ENCODE results near the gene CACNA1F.
A peak's percentile ranks its signal among the peaks of the same experiment; 100 is the strongest.

Gene CACNA1F

DNA sequence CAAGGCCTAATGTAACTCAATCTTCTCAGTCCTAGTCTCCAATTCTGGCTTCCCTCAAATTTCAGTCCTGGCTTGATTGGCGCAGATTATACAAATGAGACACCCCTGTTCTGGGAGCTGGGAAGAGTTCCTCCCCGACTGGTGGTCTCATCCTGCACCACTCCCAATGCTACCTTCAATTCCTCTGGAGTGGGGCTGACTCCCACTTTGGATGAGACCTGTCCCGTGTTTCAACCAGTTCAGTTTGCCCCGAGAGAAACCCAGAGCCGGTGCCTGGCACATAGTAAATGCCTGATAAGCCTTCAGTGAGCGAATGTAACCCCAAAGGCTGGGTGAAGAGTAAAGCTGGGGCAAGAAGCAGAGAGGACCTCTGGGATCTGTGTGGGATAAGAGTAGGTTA is 29.1 kb downstream of the CACNA1F start:
- no peak overlapping the region for H3K9ac ChIP-seq (ENCODE audit: low read length)
- no peak overlapping the region for H3K4me3 ChIP-seq (ENCODE audit: low read length)
- no peaks in the 10 kb centered on the region for H3K36me3 ChIP-seq (ENCODE audit: control insufficient read depth, insufficient read depth, low read length)
- no peaks in the 10 kb centered on the region for H3K27me3 ChIP-seq (ENCODE audit: control insufficient read depth, insufficient read depth, low read length)
- no peaks in the 10 kb centered on the region for H3K9me3 ChIP-seq (ENCODE audit: control insufficient read depth, low read length)
- no peaks in the 10 kb centered on the region for H3K4me1 ChIP-seq (ENCODE audit: control insufficient read depth, insufficient read depth, low read length)

DNA sequence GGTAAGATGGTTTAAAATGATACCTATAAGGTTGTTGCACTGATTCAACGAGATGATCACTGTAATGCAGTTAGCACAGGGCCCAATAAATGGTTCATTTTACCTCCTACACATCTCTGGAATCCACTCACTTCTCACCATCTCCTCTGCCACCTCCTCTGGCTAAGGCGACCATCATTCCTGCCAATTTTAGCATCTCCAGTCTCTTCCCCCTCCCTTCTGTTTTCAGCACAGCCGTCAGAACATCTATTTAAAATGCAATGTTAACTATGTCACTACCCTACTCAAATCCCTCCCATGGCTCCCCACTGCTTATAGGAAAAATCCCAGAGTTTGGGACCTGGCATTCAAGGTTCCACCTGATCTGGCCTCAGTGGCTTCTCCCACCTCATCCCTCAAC is 29.6 kb downstream of the CACNA1F start:
- H3K27me3 ChIP-seq (ENCODE audit: control insufficient read depth, insufficient read depth, low read length), result no peaks in the 10 kb centered on the region
- no peak overlapping the region for H3K9ac ChIP-seq (ENCODE audit: low read length)
- no peak overlapping the region for H3K4me3 ChIP-seq (ENCODE audit: low read length)
- H3K9me3 ChIP-seq (ENCODE audit: control insufficient read depth, low read length), result no peaks in the 10 kb centered on the region
- H3K36me3 ChIP-seq (ENCODE audit: control insufficient read depth, insufficient read depth, low read length), result no peaks in the 10 kb centered on the region
- H3K4me1 ChIP-seq (ENCODE audit: control insufficient read depth, insufficient read depth, low read length), result no peaks in the 10 kb centered on the region

DNA sequence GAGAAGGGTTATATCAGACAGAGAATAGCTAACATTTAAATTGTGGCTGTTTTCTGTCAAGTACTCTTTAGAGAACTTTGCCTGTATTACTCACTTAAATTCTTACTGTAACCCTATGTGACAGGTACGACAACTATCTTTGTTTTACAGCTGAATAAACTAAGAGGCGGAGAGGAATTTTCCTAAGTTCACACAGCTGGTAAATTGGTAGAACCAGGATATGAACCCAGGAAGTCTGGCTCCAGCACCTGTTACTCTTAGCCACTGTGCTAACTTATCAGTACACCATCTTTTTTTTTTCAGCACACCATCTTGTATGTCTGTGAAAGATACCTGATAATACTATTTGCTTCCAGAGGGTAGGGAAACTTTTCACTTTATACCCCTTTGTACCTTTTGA is 31.1 kb downstream of the CACNA1F start:
- Histone ChIP-seq H3K4me3 (ENCODE audit: low read length) (no peak overlapping the region), H3K4me1 (ENCODE audit: control insufficient read depth, insufficient read depth, low read length) (no peaks in the 10 kb centered on the region), H3K9me3 (ENCODE audit: control insufficient read depth, low read length) (no peaks in the 10 kb centered on the region), H3K36me3 (ENCODE audit: control insufficient read depth, insufficient read depth, low read length) (no peaks in the 10 kb centered on the region), H3K27me3 (ENCODE audit: control insufficient read depth, insufficient read depth, low read length) (no peaks in the 10 kb centered on the region), H3K9ac (ENCODE audit: low read length) (no peak overlapping the region)

DNA sequence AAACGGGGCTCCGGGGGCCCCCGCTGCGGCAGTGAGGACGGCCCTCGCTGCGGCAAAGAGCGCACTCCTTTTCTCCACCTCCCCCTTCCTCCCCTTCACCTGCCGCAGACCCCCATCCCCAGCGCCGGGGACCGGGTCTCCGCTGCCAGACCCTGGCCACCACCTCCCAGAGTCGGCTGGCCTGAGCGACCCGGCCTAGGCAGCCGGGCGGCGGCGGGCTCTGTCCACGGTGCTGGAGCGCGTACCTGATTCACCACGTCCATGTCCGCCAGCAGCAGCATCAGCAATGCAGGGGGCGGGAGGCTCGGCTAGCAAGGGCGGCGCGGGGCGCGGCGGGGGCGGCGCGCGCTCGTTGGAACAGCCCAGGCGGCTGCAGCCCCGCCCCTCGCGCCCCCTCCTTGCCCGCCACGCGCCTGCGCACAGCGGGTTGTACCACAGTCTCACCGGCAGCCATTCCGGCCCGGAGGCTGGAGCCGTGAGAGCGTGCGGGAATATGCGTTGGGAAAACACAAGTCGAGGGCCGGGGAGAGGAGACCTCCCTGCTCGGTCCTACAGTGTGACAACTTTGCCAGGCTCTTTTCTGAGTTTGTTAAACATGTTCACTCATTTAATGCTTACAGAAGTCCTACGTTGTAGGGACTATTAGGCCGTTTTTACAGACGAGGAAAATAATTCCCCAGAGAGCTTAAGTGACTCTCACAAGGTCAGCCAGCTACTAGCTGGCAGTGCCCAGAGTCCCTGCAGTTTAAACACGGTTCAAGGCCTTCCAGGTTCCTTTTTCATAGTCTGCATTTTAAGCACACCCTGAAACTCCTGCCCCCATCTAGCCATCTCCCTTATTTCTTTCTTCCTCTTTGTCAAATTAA is 33.0 kb downstream of the CACNA1F start, which contains the start of gene SYP:
Gene SYP, minus strand, starts transcription at position 288 of the 866 bp plus-strand sequence. Its CDS starts 7 bp downstream, at position 281.
- Histone ChIP-seq H3K36me3 (ENCODE audit: control insufficient read depth, insufficient read depth, low read length) (no peaks in the 10 kb centered on the region), H3K4me1 (ENCODE audit: control insufficient read depth, insufficient read depth, low read length) (no peaks in the 10 kb centered on the region), H3K27me3 (ENCODE audit: control insufficient read depth, insufficient read depth, low read length) (no peaks in the 10 kb centered on the region), H3K9ac (ENCODE audit: low read length) (peak within 1 kb of the TSS; percentile 48), H3K4me3 (ENCODE audit: low read length) (no peak within 1 kb of the TSS), H3K9me3 (ENCODE audit: control insufficient read depth, low read length) (no peaks in the 10 kb centered on the region)

DNA sequence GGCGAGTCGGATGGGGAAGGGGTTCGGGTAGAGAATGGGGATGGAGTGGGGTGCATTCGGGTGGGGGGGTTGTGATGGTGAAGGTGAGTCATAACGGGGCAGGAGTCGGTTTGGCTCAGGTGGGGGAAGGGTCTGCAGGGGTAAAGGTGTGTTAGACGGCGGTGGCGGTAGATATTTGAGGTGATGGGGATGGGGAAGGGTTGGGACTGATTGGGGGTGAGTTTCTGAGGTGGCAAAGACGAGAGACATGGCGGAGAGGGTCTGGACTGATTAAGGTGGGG is 33.9 kb downstream of the CACNA1F start:
- H3K36me3 ChIP-seq (ENCODE audit: control insufficient read depth, insufficient read depth, low read length), result no peaks in the 10 kb centered on the region
- no peaks in the 10 kb centered on the region for H3K4me1 ChIP-seq (ENCODE audit: control insufficient read depth, insufficient read depth, low read length)
- no peak overlapping the region for H3K4me3 ChIP-seq (ENCODE audit: low read length)
- no peaks in the 10 kb centered on the region for H3K27me3 ChIP-seq (ENCODE audit: control insufficient read depth, insufficient read depth, low read length)
- no peaks in the 10 kb centered on the region for H3K9me3 ChIP-seq (ENCODE audit: control insufficient read depth, low read length)
- H3K9ac ChIP-seq (ENCODE audit: low read length), result no peak overlapping the region

DNA sequence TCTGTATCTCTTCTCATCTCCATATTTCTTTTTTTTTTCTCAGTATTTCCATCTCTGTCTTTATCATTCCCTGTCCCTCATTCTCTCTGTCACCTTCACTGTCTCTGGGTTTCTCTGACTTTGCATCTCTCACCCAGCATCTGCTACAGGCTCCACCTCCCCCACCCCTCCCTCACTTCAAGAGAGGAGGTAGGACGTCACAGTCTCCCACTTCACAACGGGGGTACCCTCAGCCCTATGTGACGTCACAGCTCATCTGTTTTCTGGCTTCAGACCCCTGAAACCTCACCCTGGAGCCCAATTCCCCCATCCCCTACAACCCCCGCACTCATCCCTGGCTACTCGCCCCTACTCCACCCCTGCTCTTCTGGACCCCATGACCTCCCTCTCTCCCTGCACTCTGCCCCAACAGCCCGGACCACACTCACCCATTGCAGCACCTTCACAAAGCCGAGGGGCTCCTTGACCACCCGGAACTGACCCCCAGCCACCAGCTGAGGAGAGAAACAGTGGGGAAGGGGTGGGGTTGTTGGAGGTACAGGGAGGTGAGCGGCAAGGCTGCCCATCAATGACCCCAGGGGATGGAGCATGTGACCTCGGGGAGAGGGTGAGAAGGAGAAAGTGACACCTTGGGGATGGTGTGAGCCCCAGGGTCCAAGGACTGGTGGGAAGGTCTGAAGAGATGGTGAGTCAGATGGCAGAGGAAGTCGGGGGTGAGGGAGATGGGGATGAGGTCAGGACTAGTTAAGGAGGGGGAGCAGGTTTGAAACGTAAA is 34.4 kb downstream of the CACNA1F start:
- no peaks in the 10 kb centered on the region for H3K4me1 ChIP-seq (ENCODE audit: control insufficient read depth, insufficient read depth, low read length)
- no peaks in the 10 kb centered on the region for H3K27me3 ChIP-seq (ENCODE audit: control insufficient read depth, insufficient read depth, low read length)
- H3K36me3 ChIP-seq (ENCODE audit: control insufficient read depth, insufficient read depth, low read length), result no peaks in the 10 kb centered on the region
- H3K9me3 ChIP-seq (ENCODE audit: control insufficient read depth, low read length), result no peaks in the 10 kb centered on the region
- no peak overlapping the region for H3K9ac ChIP-seq (ENCODE audit: low read length)
- no peak overlapping the region for H3K4me3 ChIP-seq (ENCODE audit: low read length)

DNA sequence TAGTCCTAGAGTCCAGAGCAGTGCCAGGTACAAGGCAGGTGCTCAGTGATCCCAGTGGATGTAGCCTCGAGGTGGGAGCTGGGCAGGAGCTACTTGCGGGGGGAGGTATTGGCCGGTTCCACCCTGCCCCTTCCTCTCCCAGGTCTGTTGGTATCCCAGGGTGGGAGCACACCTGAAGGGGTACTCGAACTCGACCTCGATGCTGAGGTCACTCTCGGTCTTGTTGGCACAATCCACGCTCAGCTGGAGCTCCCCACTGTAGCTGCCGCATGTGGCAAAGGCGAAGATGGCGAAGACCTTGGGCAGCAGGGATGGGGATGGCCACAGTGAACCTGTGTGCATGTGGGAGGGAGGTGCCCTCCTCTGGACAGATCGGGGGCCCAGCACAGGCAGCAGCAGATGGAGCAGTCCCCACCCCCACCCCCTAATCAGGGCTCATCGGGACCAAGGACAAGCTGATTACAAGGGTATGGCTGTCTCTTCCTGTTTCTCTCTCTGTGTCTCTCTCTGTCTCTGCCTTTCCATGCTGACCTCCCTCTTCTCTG is 35.5 kb downstream of the CACNA1F start:
- Histone ChIP-seq H3K9me3 (ENCODE audit: control insufficient read depth, low read length) (no peaks in the 10 kb centered on the region), H3K9ac (ENCODE audit: low read length) (no peak overlapping the region), H3K4me3 (ENCODE audit: low read length) (no peak overlapping the region), H3K27me3 (ENCODE audit: control insufficient read depth, insufficient read depth, low read length) (no peaks in the 10 kb centered on the region), H3K36me3 (ENCODE audit: control insufficient read depth, insufficient read depth, low read length) (no peaks in the 10 kb centered on the region), H3K4me1 (ENCODE audit: control insufficient read depth, insufficient read depth, low read length) (no peaks in the 10 kb centered on the region)

DNA sequence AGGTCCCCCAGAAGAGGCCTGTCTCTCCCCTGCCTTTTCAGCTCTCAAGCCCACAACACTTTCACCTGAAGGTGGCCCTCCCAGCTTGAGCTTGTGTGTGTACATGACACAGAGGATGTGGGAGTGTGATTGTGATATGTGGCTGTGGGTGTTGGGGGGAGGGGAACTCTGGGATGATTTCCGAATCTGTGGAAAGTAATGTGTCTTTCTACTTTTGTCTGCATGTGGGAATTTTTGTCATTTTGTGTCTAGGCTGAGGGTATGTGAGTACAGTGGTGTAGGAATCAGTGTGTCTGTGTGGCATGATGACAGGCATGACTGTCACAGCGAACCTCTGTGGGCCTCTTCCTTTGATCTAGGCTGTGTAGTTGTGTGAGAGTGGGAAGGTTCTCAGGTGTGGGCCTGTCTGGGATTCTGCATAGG is 39.6 kb downstream of the CACNA1F start:
- no peaks in the 10 kb centered on the region for H3K9me3 ChIP-seq (ENCODE audit: control insufficient read depth, low read length)

DNA sequence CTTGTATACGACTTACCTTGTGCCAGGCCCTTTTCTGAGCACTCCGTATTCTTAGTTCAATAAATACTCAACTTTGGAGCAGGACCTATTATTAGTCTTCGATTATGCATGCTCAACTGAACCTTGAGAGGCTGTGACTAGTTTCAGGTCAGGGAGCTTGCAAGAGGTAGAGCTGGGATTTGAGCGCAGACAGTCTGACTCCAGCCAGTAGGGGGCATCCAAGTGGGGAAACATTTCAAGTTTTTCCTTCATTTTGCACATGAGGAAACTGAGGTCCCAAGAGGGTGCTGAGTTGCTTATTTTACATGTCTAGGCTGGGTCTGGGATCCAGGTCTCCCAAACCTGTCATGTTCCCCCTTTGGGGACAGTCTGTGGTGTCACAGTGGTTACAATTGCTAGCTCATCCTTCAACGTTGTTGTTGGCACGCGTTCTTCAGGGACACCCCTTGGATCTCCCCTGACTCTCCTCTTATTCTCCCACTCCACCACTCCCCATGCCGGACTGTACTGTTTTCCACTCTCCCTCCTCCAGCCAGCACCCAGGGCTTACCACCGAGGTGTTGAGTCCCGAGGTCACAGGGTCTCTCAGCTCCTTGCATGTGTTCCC is 40.3 kb downstream of the CACNA1F start:
- Histone ChIP-seq H3K9me3 (ENCODE audit: control insufficient read depth, low read length) (no peaks in the 10 kb centered on the region), H3K4me1 (ENCODE audit: control insufficient read depth, insufficient read depth, low read length) (peaks cover 5% of the 10 kb centered on the region), H3K4me3 (ENCODE audit: low read length) (no peak overlapping the region), H3K27me3 (ENCODE audit: control insufficient read depth, insufficient read depth, low read length) (no peaks in the 10 kb centered on the region), H3K9ac (ENCODE audit: low read length) (no peak overlapping the region), H3K36me3 (ENCODE audit: control insufficient read depth, insufficient read depth, low read length) (no peaks in the 10 kb centered on the region)

More for the DNA sequence above, 39.6 kb downstream of the CACNA1F start:
- Histone ChIP-seq H3K4me3 (ENCODE audit: low read length) (no peak overlapping the region), H3K36me3 (ENCODE audit: control insufficient read depth, insufficient read depth, low read length) (no peaks in the 10 kb centered on the region), H3K9ac (ENCODE audit: low read length) (no peak overlapping the region), H3K27me3 (ENCODE audit: control insufficient read depth, insufficient read depth, low read length) (no peaks in the 10 kb centered on the region), H3K4me1 (ENCODE audit: control insufficient read depth, insufficient read depth, low read length) (peaks cover 5% of the 10 kb centered on the region)

DNA sequence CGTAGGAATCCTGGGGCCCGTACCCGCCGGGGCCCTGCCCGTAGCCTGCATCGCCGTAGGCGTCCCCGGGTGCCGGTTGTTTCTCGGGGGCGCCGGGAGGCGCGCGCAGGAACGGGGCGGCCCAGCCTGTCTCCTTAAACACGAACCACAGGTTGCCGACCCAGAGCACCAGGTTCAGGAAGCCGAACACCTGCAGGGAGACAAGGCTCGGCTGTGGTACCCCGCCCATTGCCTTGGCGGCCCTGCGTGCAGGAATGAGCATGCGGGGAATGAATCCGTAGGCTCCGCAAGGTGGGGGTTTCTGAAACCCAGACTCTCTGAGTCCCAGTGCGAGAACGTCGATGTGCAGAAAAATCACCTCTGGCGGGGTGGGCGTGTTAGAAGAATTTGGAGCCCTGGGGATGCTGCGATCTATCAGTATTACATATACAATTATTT is 41.5 kb downstream of the CACNA1F start:
- H3K9ac ChIP-seq (ENCODE audit: low read length), result peak overlapping the region; percentile 77
- H3K9me3 ChIP-seq (ENCODE audit: control insufficient read depth, low read length), result no peaks in the 10 kb centered on the region
- H3K36me3 ChIP-seq (ENCODE audit: control insufficient read depth, insufficient read depth, low read length), result no peaks in the 10 kb centered on the region
- peaks cover 7% of the 10 kb centered on the region for H3K4me1 ChIP-seq (ENCODE audit: control insufficient read depth, insufficient read depth, low read length)
- no peaks in the 10 kb centered on the region for H3K27me3 ChIP-seq (ENCODE audit: control insufficient read depth, insufficient read depth, low read length)
- H3K4me3 ChIP-seq (ENCODE audit: low read length), result peak overlapping the region; percentile 41

DNA sequence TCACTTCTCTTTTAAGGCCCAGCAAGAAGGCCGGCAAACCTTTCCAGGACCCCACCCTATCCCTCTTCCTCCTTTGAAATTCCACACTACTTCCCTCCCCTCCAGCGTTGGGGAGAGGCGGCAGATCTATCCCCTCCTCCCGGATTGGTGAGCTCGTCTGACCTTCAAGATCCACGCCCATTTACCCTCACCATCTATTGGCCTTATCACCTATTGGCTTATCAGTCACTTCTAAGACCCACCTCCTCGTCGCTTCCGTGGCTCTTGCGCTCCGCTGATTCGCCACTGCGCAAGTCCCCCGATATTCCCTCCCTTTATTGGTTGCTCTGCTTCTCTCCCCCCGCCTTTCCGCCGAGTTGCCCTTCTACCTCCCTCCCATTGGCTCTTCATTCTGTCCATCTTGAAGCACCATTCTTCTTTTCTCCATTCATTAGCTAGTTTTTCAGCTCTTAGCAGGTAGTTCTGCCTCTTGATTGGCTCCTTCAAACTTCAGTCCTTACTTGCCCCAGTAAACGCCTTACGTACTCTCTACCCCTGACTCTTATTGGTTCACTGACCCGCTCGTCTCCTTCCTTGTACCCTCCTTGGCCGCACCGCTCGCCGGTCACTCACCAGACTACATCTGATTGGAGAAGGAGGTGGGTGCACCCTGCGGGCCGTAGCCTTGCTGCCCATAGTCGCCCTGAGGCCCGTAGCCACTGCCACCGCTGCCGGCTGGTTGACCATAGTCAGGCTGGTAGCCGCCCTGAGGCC is 42.1 kb downstream of the CACNA1F start:
- H3K4me1 ChIP-seq (ENCODE audit: control insufficient read depth, insufficient read depth, low read length), result peaks cover 9% of the 10 kb centered on the region
- H3K27me3 ChIP-seq (ENCODE audit: control insufficient read depth, insufficient read depth, low read length), result no peaks in the 10 kb centered on the region
- peak overlapping the region; percentile 77 for H3K9ac ChIP-seq (ENCODE audit: low read length)
- no peaks in the 10 kb centered on the region for H3K9me3 ChIP-seq (ENCODE audit: control insufficient read depth, low read length)
- H3K4me3 ChIP-seq (ENCODE audit: low read length), result peak overlapping the region; percentile 41
- H3K36me3 ChIP-seq (ENCODE audit: control insufficient read depth, insufficient read depth, low read length), result no peaks in the 10 kb centered on the region

All from mucosa of stomach (tissue), 1 donor.